HG03280 (cell line): ENCODE measurements around the gene MEIS1.

Experiments used
- ATAC-seq: cut with Tn5 transposase; IDR thresholded peaks from one replicate; pipeline ENCODE4 v1.9.1; 2021; ENCODE audit warnings: mild to moderate bottlenecking, moderate library complexity; ENCODE audit not compliant: unreplicated experiment

Gene MEIS1

DNA sequence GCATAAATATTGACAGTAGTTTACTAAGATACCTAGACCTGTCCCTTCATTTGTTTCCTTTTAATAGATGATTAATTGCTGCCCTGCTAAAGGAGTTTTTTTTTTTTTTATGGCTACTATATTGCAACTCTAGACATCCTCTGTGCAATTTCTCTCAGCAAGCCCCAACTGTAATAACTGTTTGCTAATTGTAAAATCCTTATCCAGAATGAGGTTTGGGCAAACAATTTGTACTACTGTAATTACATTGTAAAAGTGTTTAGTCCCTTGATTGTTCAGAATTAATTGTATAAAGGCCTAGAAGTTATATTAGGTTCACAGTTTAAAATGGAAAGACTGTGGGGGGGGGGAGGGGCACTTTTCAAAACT lies 3.7 kb upstream of the MEIS1 start:
- ATAC-seq: no peak

DNA sequence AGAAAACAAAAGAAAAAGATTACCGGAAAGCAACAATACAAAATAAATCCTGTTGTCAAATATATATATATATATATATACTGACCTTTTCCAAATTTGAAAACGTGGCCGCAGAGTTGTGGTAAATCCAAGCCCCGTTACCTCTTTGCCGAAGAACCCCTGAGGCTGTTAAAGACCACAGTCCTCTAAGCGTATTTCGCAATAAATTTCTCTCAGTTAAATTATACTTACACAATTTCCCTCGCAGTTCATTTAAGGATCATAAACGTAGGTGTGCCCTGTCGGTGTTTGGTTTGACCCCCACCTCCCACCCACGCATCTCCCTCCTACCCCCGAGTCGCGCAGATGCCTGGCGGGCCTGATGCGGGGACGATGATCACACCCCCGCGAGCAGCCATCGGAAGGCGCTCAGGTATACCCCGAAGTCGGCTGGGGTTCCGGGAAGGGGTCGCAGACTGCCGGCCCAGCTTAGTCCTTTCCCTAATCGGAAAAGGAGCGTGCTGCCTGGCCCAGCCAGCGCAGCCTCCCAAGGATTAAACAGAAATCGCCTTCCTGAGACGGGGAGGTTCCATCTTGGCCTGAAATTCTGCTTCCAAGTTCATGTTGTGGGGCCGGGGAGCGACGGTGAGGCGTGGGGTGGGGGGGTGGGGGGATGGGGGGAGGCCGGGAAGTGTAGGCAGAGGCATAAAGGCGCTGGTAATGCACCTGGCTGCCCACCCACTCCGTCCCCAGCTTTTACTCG lies 2.9 kb upstream of the MEIS1 start:
- no peak for ATAC-seq

- no peak for ATAC-seq
Measured at GRCh38 chr2:66432801-66433694, 1.9 kb upstream of the MEIS1 start.

GRCh38 chr2:66433695-66433944 lies 1.3 kb upstream of the MEIS1 start:
- no peak for ATAC-seq

GRCh38 chr2:66433945-66434678 lies 813 bp upstream of the MEIS1 start:
- ATAC-seq: peak; percentile 56

- ATAC-seq: no peak
Measured at GRCh38 chr2:66435549-66435875, 587 bp downstream of the MEIS1 start.

DNA sequence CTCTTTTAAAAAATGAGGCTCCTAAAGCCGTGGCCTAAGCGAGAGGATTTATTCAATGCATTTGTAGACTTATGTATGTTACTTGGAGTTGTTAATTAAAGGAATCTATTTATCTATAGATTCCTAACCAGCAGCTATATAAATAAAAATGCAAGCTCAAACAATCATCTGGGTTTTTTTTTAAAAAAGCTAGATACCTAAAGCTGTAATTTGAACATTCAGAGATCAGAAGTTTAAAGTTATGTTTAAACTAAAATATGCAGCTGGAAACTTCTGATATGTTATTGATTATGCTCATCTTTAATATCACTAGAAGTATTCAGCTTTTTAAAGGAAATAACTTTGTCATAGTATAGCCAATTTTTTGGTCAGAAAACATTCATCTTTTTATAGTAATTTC lies 1.0 kb downstream of the MEIS1 start:
- no peak for ATAC-seq

- no peak for ATAC-seq
Measured at GRCh38 chr2:66436581-66437001, 1.7 kb downstream of the MEIS1 start.

GRCh38 chr2:66437109-66437690 lies 2.3 kb downstream of the MEIS1 start:
- no peak for ATAC-seq

DNA sequence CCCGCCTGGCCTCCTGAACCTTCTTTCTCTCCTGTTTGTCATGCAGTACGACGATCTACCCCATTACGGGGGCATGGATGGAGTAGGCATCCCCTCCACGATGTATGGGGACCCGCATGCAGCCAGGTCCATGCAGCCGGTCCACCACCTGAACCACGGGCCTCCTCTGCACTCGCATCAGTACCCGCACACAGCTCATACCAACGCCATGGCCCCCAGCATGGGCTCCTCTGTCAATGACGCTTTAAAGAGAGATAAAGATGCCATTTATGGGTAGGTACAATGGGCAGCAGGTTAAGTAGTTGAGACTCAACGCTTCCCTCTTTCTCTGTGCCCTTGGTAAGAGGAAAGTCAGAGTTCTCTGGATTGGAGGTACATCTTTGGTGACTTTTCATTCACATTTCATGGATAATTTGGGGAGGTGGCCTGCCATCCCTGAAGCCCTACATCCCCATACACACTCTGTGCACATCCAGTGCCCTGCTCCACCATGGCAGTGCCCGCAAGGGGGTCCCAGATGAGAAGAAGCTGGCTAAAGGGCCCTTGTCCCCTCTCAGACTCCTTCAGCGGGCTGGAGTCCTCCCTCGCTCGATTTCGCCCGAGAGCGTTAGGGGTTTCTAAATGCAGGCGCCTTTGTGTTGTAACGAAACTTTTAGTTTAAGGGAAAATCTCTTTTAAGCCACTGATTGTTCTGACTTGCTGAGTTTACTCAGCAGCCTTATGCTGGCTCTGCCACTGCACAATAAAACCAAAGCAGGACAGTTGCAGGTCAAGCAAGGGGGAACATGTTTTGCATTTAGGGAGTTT lies 3.0 kb downstream of the MEIS1 start:
- ATAC-seq: no peak

- no peak for ATAC-seq
Measured at GRCh38 chr2:66438498-66438833, 3.5 kb downstream of the MEIS1 start.

DNA sequence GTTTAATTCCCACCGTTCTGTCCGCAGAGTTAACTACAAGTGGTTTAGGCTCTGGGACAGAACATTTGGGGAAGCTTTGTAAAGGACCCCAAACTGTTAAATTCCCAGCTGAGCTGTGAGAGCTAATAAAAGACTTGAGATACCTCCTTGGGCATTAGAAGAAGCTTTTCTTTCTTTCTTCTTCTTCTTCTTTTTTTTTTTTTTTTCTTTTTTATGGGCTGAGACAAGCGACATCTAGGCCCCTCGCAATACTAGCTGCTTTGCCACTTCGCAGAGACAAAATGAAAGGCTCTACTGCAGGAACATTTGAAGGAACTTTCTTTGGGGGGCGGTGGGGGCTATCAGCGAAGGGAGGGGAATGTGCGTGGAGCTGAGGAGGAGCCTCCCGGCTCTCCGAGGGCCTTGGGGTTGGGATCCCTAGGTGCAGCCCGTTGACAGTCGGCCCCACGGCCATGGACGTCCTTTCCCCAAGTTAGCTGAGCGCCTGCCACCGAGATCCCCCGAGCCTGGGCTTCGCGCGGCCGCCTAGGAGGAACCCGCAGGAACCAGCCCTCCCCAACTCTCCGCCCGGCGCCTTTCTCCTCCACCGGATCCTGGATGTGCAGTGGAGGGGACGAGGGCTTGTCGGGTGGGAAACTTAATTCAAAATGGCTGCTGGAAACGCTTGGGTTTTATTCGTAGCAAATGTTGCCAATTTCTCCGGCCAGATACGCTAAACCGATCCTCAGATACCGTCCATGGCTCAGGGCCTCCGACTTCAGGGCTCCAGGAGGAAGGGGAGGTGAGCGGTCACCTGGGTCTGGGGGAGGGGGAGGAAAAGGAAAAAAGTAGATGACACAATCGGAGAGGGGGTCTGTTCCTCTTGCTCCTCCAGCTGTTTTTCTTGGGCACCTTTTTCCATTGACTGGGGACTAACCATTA lies 4.2 kb downstream of the MEIS1 start:
- no peak for ATAC-seq

- ATAC-seq: no peak
Measured at GRCh38 chr2:66439812-66440542, 5.1 kb downstream of the MEIS1 start.

- ATAC-seq: no peak
Measured at GRCh38 chr2:66440708-66441497, 6.0 kb downstream of the MEIS1 start.

DNA sequence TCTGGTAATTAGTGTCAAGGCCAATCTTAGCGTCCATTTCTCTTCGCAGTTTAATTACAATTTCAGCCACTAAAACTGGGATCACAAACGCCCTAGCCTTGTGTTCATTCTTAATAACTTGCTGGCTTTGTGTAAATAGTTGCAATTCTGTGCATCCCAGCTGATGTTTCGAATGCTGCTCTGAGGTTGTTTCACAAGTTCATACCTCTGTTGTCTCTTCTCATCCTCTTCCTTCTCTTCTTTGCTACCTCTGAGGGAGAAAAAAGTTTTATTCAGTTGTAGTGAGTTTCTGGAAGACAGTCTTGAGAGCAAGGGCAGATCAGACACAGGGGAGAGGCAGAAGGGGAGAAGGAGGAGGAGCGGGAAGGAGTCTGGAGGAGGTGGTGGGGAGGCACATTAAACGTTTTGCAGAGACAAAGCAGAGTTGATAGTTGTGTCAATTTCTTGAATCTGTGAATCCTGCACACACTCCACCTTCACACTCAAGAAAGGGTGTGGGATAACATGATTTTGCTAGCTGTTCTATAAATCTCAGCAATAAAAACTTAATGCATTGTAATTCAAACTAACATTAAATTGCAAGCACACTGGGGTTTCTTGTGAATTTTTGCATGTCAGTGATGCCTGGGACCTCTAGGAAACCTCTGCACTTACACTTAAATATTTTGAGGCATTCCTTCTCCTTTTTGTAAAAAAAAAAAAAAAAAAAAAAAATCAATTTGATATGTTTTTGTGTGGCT lies 6.8 kb downstream of the MEIS1 start:
- ATAC-seq: no peak

GRCh38 chr2:66442516-66443185 lies 7.7 kb downstream of the MEIS1 start:
- ATAC-seq: no peak
